ENCODE data around the gene KLK3.
"Not testable (repeated sequence)": the region's sequence is repeated elsewhere in the genome, so short reads cannot be mapped to it uniquely, and the experiment has no call there.

Gene KLK3

GRCh38 chr19:50891253-50891625, 36.5 kb downstream of the KLK3 start:
- Histone ChIP-seq H3K27me3 (ENCODE audit: insufficient read depth, poor library complexity, severe bottlenecking) (peaks cover 3% of the 10 kb centered on the region), H3K27ac (replicated peaks) (no peak overlapping the region)

DNA sequence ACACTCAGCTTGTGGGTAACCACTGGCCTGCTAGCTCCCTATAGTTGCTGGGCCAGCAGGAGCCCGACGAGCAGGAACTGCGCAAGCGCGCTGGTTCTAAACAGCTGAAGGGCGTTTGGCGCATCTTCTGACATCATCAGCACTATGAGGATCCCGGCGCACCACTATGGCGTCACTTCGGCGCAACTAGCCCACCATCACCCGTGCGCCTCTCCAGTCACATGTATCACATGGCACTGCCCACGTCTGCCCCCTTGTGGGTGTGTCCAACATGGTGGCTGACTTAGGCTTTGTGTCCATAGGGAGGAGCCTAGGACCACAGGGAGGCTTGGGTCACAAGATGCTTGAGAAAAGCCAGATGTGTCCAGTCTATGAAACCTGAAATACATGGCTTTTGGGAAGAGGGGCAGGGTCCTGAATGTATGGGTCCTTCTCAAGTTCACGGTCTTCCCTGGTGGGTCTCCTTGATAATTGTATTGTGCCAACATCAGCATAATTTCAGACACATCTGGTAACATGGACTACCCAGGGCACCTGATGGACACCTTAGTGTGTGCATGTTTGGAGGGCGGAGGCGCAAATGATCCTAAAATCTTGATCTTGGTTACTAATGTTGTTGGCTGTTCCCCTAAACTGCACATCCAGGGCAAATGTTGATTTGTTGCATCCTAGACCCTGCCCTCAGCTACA, 38.5 kb downstream of the KLK3 start:
- Histone ChIP-seq H3K27ac (replicated peaks) (no peak overlapping the region), H3K27me3 (ENCODE audit: insufficient read depth, poor library complexity, severe bottlenecking) (peaks cover 5% of the 10 kb centered on the region), H3K4me3 (replicated peaks; ENCODE audit: insufficient read depth, low read length) (no peak overlapping the region)
- no peak for DNase-seq (ENCODE audit: low read depth in 1 of 2, low spot score in 1 of 2)
- TF ChIP-seq, protein P1, sequence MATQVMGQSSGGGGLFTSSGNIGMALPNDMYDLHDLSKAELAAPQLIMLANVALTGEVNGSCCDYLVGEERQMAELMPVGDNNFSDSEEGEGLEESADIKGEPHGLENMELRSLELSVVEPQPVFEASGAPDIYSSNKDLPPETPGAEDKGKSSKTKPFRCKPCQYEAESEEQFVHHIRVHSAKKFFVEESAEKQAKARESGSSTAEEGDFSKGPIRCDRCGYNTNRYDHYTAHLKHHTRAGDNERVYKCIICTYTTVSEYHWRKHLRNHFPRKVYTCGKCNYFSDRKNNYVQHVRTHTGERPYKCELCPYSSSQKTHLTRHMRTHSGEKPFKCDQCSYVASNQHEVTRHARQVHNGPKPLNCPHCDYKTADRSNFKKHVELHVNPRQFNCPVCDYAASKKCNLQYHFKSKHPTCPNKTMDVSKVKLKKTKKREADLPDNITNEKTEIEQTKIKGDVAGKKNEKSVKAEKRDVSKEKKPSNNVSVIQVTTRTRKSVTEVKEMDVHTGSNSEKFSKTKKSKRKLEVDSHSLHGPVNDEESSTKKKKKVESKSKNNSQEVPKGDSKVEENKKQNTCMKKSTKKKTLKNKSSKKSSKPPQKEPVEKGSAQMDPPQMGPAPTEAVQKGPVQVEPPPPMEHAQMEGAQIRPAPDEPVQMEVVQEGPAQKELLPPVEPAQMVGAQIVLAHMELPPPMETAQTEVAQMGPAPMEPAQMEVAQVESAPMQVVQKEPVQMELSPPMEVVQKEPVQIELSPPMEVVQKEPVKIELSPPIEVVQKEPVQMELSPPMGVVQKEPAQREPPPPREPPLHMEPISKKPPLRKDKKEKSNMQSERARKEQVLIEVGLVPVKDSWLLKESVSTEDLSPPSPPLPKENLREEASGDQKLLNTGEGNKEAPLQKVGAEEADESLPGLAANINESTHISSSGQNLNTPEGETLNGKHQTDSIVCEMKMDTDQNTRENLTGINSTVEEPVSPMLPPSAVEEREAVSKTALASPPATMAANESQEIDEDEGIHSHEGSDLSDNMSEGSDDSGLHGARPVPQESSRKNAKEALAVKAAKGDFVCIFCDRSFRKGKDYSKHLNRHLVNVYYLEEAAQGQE (IDR thresholded peaks at IDR 0.05; ENCODE audit: insufficient replicate concordance, low read depth), result no peak
- TF ChIP-seq GABPA (IDR thresholded peaks at IDR 0.05; ENCODE audit: low read depth), result no peak
- TF ChIP-seq POLR2AphosphoS5 (IDR thresholded peaks at IDR 0.05; ENCODE audit: low read depth), result no peak
- no peak for TF ChIP-seq SPI1 (IDR thresholded peaks at IDR 0.05; ENCODE audit: borderline replicate concordance, low read depth)
- TF ChIP-seq, protein P2, sequence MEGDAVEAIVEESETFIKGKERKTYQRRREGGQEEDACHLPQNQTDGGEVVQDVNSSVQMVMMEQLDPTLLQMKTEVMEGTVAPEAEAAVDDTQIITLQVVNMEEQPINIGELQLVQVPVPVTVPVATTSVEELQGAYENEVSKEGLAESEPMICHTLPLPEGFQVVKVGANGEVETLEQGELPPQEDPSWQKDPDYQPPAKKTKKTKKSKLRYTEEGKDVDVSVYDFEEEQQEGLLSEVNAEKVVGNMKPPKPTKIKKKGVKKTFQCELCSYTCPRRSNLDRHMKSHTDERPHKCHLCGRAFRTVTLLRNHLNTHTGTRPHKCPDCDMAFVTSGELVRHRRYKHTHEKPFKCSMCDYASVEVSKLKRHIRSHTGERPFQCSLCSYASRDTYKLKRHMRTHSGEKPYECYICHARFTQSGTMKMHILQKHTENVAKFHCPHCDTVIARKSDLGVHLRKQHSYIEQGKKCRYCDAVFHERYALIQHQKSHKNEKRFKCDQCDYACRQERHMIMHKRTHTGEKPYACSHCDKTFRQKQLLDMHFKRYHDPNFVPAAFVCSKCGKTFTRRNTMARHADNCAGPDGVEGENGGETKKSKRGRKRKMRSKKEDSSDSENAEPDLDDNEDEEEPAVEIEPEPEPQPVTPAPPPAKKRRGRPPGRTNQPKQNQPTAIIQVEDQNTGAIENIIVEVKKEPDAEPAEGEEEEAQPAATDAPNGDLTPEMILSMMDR (IDR thresholded peaks at IDR 0.05; ENCODE audit: insufficient read depth, low read length), result no peak

More at GRCh38 chr19:50891253-50891625, 36.5 kb downstream of the KLK3 start:
- H3K4me3 ChIP-seq (replicated peaks; ENCODE audit: insufficient read depth, low read length), result no peak overlapping the region
- TF ChIP-seq, protein P2 (IDR thresholded peaks at IDR 0.05; ENCODE audit: insufficient read depth, low read length), result no peak
- TF ChIP-seq SPI1 (IDR thresholded peaks at IDR 0.05; ENCODE audit: borderline replicate concordance, low read depth), result no peak
- no peak for TF ChIP-seq GABPA (IDR thresholded peaks at IDR 0.05; ENCODE audit: low read depth)
- TF ChIP-seq POLR2AphosphoS5 (IDR thresholded peaks at IDR 0.05; ENCODE audit: low read depth), result no peak
- TF ChIP-seq, protein P1 (IDR thresholded peaks at IDR 0.05; ENCODE audit: insufficient replicate concordance, low read depth), result no peak
- no peak for DNase-seq (ENCODE audit: low read depth in 1 of 2, low spot score in 1 of 2)

DNA sequence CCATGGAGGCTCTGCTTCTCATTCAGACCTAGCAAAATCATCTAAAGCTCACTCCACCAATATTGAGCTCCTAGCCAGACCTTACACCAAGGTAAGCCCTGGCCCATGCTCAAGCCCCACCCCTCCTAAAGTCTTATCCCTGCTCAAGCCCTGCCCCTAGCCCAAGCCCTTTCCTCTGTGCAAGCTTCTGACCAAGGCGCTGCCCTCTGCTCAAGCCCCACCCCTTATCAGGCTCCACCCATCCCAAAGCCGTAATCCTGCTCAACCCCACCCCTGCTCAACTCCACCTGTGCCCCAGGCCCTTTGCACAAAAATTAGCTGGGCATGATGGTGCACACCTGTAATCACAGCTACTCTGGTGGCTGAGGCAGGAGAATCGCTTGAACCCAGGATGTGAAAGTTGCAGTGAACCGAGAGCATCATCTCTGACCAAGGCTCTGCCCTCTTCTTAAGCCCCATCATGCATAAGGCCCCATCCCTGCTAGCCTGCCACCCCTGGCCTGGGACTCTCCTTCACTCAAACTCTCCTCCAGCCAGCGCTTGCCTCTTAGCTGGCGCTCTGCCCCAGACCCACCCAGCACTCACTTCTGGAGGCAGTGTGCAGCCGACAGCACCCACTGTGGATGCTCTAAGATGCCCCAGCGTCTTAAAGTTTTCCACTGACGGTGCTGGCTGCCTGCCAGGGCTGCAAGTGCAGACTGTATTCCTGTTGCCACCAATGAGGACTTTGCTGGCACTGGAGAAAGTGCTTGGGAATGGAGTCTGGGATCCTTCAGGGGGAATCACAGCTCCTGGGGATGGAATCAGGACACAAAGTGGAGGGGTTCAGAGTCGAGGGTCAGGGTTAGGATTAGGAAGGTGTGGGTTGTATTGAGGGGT, 40.0 kb downstream of the KLK3 start:
- H3K4me3 ChIP-seq (replicated peaks; ENCODE audit: insufficient read depth, low read length), result no peak overlapping the region
- H3K27ac ChIP-seq (replicated peaks), result no peak overlapping the region
- TF ChIP-seq, protein P1 (IDR thresholded peaks at IDR 0.05; ENCODE audit: insufficient replicate concordance, low read depth), result no peak
- TF ChIP-seq GABPA (IDR thresholded peaks at IDR 0.05; ENCODE audit: low read depth) (no peak), SPI1 (IDR thresholded peaks at IDR 0.05; ENCODE audit: borderline replicate concordance, low read depth) (no peak), POLR2AphosphoS5 (IDR thresholded peaks at IDR 0.05; ENCODE audit: low read depth) (no peak)
- TF ChIP-seq, protein P2 (IDR thresholded peaks at IDR 0.05; ENCODE audit: insufficient read depth, low read length), result no peak
- no peak for DNase-seq (ENCODE audit: low read depth in 1 of 2, low spot score in 1 of 2)
- H3K27me3 ChIP-seq (ENCODE audit: insufficient read depth, poor library complexity, severe bottlenecking), result peaks cover 3% of the 10 kb centered on the region

- H3K4me3 ChIP-seq (replicated peaks; ENCODE audit: insufficient read depth, low read length); H3K27ac ChIP-seq (replicated peaks): not testable (repeated sequence)
Measured at GRCh38 chr19:50896089-50896590, 41.4 kb downstream of the KLK3 start.

More at GRCh38 chr19:50896089-50896590, 41.4 kb downstream of the KLK3 start:
- not testable (repeated sequence) for H3K27me3 ChIP-seq (ENCODE audit: insufficient read depth, poor library complexity, severe bottlenecking); DNase-seq (ENCODE audit: low read depth in 1 of 2, low spot score in 1 of 2)

All from HL-60 (cell line).